GM18870 (cell line): ENCODE results near the gene TNFRSF13B.
"Not testable (repeated sequence)": the region's sequence is repeated elsewhere in the genome, so short reads cannot be mapped to it uniquely, and the experiment has no call there.

ENCODE experiments used
- ATAC-seq: cut with Tn5 transposase; IDR thresholded peaks from one replicate; pipeline ENCODE4 v1.9.1; 2021; ENCODE audit warnings: moderate library complexity; ENCODE audit not compliant: unreplicated experiment

The TNFRSF13B gene

GRCh38 chr17:16912021-16912962 lies 59.6 kb downstream of the TNFRSF13B start:
- ATAC-seq = no peak

DNA sequence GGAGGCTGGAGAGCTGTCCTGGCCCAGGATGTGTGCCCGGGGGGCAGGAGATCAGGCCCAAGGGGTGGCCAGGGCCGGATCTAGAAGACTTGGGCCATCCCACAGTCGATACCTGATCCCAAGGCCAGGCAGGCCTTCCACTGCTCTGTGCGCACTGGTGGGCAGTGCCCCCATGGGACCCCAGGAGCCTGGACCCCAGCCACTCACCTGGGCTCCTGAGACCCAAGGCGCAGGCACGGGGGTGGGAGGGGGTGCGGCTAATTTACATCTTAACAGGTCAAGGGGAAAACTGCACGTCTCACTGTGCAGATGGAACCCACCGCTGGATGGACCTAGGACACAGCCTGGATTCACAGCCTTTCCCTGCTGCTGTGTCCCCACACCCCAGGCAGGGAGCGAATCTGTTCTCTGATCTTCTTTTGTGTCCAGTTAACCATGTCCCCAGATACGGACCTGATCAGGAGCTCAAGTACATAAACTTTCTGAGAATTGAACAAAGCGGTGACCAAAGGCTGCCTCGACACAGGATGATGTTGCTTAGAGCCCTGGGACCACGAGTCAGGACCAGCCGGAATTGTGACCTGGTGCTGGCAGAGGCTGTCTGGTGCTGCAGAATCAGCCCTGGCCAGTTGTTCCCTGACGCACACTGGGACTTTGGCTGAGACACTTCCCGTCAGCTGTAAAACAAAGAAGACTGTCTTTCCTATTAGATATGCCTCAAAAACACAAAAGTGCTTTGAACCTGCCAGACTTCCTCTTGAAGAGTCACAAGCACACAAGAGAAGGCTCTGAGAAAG lies 60.6 kb downstream of the TNFRSF13B start:
- no peak for ATAC-seq

GRCh38 chr17:16910341-16910740 lies 61.6 kb downstream of the TNFRSF13B start:
- no peak for ATAC-seq

DNA sequence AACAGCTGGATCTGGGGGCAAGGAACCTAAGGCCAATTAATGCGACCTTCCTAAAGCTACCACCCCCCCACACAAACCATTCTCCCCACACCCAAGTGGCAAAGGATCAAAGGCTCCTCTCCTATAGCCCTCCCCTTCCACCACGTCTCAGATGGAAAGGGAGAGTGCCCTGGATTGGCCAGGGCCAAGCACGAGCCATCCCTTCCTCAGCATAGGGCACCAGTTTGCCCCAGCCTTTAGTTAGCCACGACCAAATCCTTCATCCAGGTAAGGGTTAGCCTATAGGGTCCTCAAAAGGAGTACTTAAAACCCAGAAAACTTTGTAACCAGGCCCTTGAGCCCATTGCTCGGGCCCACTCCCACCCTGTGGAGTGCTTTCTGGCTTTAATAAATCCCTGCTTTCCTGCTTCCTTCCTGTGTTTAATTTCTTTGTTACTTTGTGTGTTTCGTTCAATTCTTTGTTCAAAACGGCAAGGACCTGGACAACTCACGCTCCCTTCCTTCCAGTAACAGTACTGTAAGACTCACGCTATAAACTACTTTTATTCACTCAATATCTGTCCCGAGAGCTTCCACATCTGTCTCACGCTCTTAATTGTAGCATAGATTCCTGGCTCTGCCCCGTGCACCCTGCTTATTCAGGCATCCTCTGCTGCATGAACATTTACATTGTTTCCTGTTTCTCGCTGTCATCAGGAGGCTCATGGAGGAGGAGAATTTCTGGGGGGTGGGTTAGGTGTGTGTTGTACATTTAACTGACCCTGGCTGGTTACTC lies 62.3 kb downstream of the TNFRSF13B start:
- ATAC-seq = no peak

GRCh38 chr17:16908273-16908672 lies 63.6 kb downstream of the TNFRSF13B start:
- ATAC-seq = no peak

DNA sequence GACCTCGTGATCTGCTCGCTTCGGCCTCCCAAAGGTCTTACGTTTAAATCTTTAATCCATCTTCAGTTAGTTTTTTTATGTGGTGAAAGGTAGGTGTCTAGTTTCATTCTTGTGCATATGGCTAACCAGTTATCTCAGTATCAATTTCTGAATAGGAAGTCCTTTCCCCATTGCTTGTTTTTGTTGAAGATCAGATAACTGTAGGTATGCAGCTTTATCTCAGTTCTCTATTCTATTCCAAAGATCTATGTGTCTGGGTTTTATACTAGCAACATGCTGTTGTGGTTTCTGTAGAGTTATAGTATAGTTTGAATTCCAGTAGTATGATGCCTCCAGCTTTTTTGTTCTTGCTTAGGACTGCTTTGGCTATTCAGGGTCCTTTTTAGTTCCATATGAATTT lies 65.2 kb downstream of the TNFRSF13B start:
- ATAC-seq = no peak

GRCh38 chr17:16905593-16906191 lies 66.2 kb downstream of the TNFRSF13B start:
- ATAC-seq = no peak

GRCh38 chr17:16903070-16903469 lies 68.8 kb downstream of the TNFRSF13B start:
- not testable (repeated sequence) for ATAC-seq

DNA sequence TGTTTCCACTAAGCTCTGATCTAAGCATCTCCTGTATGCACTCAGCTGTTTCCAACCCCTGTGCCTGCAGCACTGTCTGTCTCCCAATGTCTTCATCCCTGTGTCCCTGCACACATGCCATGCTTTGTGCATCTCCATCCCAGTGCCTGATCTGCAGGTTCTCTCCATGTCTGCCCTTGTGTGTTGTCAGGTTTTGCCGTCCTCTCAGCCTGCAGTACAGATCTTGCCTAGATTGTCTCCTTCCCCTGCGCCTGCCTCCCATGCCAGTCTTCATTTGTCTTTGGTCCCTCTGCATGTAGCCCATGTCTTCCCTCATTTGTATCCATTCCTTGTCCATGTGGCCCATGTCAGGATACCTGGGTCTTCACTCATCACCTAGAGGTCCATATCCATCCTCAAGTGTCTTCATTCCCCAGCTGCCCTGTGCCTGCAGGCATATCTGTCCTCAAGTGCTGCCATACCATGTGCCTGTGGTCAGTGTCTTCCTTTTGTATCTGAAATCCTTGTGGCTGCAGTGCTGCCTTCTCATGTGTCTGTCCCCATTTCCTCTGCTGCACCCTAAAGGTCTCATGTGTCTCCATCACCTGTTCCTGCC lies 71.5 kb downstream of the TNFRSF13B start:
- ATAC-seq = no peak

- not testable (repeated sequence) for ATAC-seq
Measured at GRCh38 chr17:16897211-16897896, 74.6 kb downstream of the TNFRSF13B start.

- not testable (repeated sequence) for ATAC-seq
Measured at GRCh38 chr17:16896235-16896634, 75.7 kb downstream of the TNFRSF13B start.

DNA sequence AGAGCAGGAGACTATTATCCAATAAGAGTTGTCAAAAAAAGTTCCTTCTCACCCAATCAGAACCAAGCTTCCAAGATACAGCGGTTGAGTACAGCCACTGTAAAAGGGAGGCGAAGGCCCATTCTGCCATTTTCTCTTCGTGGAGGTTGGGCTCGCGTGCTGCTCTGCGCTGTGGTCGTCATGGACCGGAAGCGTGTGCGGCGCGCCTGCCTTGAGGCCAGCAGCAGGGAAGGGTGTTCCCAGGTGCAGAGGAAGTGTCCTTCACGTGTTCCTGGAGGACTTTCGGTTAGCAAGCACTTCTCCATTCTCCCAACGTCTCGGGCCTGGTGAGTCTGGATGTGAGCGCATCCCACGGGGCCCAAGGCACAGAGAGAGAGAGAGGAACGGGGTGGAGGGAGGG lies 78.4 kb downstream of the TNFRSF13B start:
- not testable (repeated sequence) for ATAC-seq

- ATAC-seq = not testable (repeated sequence)
Measured at GRCh38 chr17:16892876-16893454, 79.0 kb downstream of the TNFRSF13B start.

- no peak for ATAC-seq
Measured at GRCh38 chr17:16889088-16889465, 82.8 kb downstream of the TNFRSF13B start.
